ENCODE results near the gene TMEM156. TPM values are rescaled to one million over a fixed set of nuclear protein-coding genes. Genes with fewer than 3 reads are reported as not detected.

Gene TMEM156
- total RNA-seq = not detected

GRCh38 chr4:39032218-39033085 lies at the start of gene TMEM156:
Gene TMEM156, minus strand, starts transcription at chr4:39032409. Its CDS starts 96 bp downstream, at chr4:39032313.
- in situ Hi-C loops (cut with MboI; ENCODE audit: low sequenced_read_pairs in 4 of 4) (no loop called here), intact Hi-C loops (cut with DNase I; ENCODE audit: low total_unique reads) (no loop called here)
- no peak within 1 kb of the TSS for H3K27ac ChIP-seq
- TF ChIP-seq POLR2A (IDR thresholded peaks at IDR 0.05) (no peak), CTCF (IDR thresholded peaks at IDR 0.05 in 4 of 5, conservative IDR thresholded peaks at IDR 0.05 in 1 of 5) (no peak)
- DNase-seq (no peak), ATAC-seq (no peak)
- no peaks in the 10 kb centered on the region for H3K9me3 ChIP-seq
- no peaks in the 10 kb centered on the region for H3K4me1 ChIP-seq
- H3K27me3 ChIP-seq = no peaks in the 10 kb centered on the region
- H3K4me3 ChIP-seq = no peak within 1 kb of the TSS
- H3K36me3 ChIP-seq = no peaks in the 10 kb centered on the region

- Histone ChIP-seq H3K9me3 (no peaks in the 10 kb centered on the region), H3K4me1 (no peaks in the 10 kb centered on the region), H3K36me3 (no peaks in the 10 kb centered on the region), H3K27ac (no peak overlapping the region), H3K27me3 (no peaks in the 10 kb centered on the region), H3K4me3 (no peak overlapping the region)
- in situ Hi-C loops (cut with MboI; ENCODE audit: low sequenced_read_pairs in 4 of 4) (no loop called here), intact Hi-C loops (cut with DNase I; ENCODE audit: low total_unique reads) (loop anchor here (2.0 kb wide), 1 partner anchor 26 kb away; no protein-coding TSS in a partner anchor)
- no peak for TF ChIP-seq POLR2A (IDR thresholded peaks at IDR 0.05)
- TF ChIP-seq CTCF (IDR thresholded peaks at IDR 0.05 in 4 of 5, conservative IDR thresholded peaks at IDR 0.05 in 1 of 5) = no peak
- no peak for DNase-seq
- no peak for ATAC-seq
Observed at GRCh38 chr4:39078829-39079228, 46.6 kb upstream of the TMEM156 start.

- Histone ChIP-seq H3K36me3 (no peaks in the 10 kb centered on the region), H3K4me3 (no peak overlapping the region), H3K27ac (no peak overlapping the region), H3K27me3 (no peaks in the 10 kb centered on the region), H3K9me3 (no peaks in the 10 kb centered on the region), H3K4me1 (no peaks in the 10 kb centered on the region)
- DNase-seq (no peak), ATAC-seq (no peak)
- in situ Hi-C loops (cut with MboI; ENCODE audit: low sequenced_read_pairs in 4 of 4) = no loop called here
- intact Hi-C loops (cut with DNase I; ENCODE audit: low total_unique reads) = no loop called here
- no peak for TF ChIP-seq CTCF (IDR thresholded peaks at IDR 0.05 in 4 of 5, conservative IDR thresholded peaks at IDR 0.05 in 1 of 5)
- no peak for TF ChIP-seq POLR2A (IDR thresholded peaks at IDR 0.05)
Observed at GRCh38 chr4:39068907-39069306, 36.7 kb upstream of the TMEM156 start.

GRCh38 chr4:39067451-39067850 lies 35.2 kb upstream of the TMEM156 start:
- Histone ChIP-seq H3K9me3 (no peaks in the 10 kb centered on the region), H3K4me3 (no peak overlapping the region), H3K27ac (no peak overlapping the region), H3K27me3 (no peaks in the 10 kb centered on the region), H3K4me1 (peaks cover 0 to 4% of the 10 kb centered on the region in 2 donors), H3K36me3 (no peaks in the 10 kb centered on the region)
- TF ChIP-seq POLR2A (IDR thresholded peaks at IDR 0.05) (no peak), CTCF (IDR thresholded peaks at IDR 0.05 in 4 of 5, conservative IDR thresholded peaks at IDR 0.05 in 1 of 5) (no peak)
- ATAC-seq = no peak
- DNase-seq = no peak
- intact Hi-C loops (cut with DNase I; ENCODE audit: low total_unique reads) (no loop called here), in situ Hi-C loops (cut with MboI; ENCODE audit: low sequenced_read_pairs in 4 of 4) (no loop called here)

Measured in gastrocnemius medialis (tissue), 4 donors.